ENCODE results near the gene OOSP2.

Gene OOSP2

GRCh38 chr11:60097189-60097588 is 57.0 kb downstream of the OOSP2 start:
- TF ChIP-seq CTCF (conservative IDR thresholded peaks at IDR 0.05; ENCODE audit: low read depth, low read length), result no peak
- no peak overlapping the region for H3K4me3 ChIP-seq (ENCODE audit: low read depth, low read length)
- no peak for DNase-seq (ENCODE audit: low read depth)

Data from choroid plexus epithelial cell (primary cell).